Endothelial cell of umbilical vein (primary cell): Measurements from ENCODE around the gene ZNF516. TPM values are rescaled to one million over a fixed set of nuclear protein-coding genes. Genes with fewer than 3 reads are reported as not detected.

Experiments
- BruUV-seq: library from RNA; stranded (reverse); fragments of 400-500 nt; replicated peaks from 2 replicates; lab custom pipeline; 2021; lab: Mats Ljungman, UMichigan
- CTCF ChIA-PET: fragments of 300-600, 350-600 bp; sonication (Branson Sonifier 250); formaldehyde crosslinking; loops from one replicate; lab custom pipeline; 2021; ENCODE audit warnings: antibody characterized with exemption, inconsistent platforms; lab: Charles Lee
- POLR2A ChIA-PET: fragments of 300-600, 350-600 bp; sonication (Branson Sonifier 250); formaldehyde crosslinking; loops from one replicate; lab custom pipeline; 2021; ENCODE audit warnings: antibody characterized with exemption, inconsistent platforms; lab: Charles Lee
- DNase-seq: peaks from one replicate; pipeline ENCODE4 v3.0.0-alpha.2; 2011; ENCODE audit warnings: low read depth, low spot score
- FAIRE-seq: peaks from 2 replicates; lab custom pipeline; 2011; peaks lifted over from hg19 to GRCh38; lab: Jason Lieb, UNC
- H2AFZ ChIP-seq: 2 replicates; pipeline ENCODE4 v1.6.0; 2012; ENCODE audit warnings: low read depth, low read length, control low read depth, inconsistent platforms
- H3K27ac ChIP-seq: 2 replicates; pipeline ENCODE4 v1.5.1; 2011; ENCODE audit warnings: low read depth, mild to moderate bottlenecking, control low read depth, low read length, moderate library complexity; ENCODE audit not compliant: insufficient read depth
- H3K27me3 ChIP-seq, 2 experiments: 2 replicates each; pipeline versions ENCODE4 v1.6.0 to v1.6.1; 2011; ENCODE audit warnings: low read length in 2 of 2, mixed read lengths in 1 of 2; ENCODE audit not compliant: control insufficient read depth in 2 of 2, insufficient read depth in 2 of 2
- H3K36me3 ChIP-seq, 2 experiments: 2 replicates in 1 of 2; 3 replicates in 1 of 2; pipeline ENCODE4 v1.5.1; 2011; ENCODE audit warnings: low read length in 2 of 2, mild to moderate bottlenecking in 1 of 2, moderate library complexity in 1 of 2; ENCODE audit not compliant: control insufficient read depth in 2 of 2, insufficient read depth in 2 of 2; ENCODE audit errors: extremely low read depth in 1 of 2
- H3K4me1 ChIP-seq: 3 replicates; pipeline ENCODE4 v1.5.1; 2011; ENCODE audit warnings: mild to moderate bottlenecking, low read length; ENCODE audit not compliant: control insufficient read depth, insufficient read depth; ENCODE audit errors: extremely low read depth
- H3K4me2 ChIP-seq: 2 replicates; pipeline ENCODE4 v1.6.1; 2011; ENCODE audit warnings: low read length, control low read depth, mixed read lengths; ENCODE audit not compliant: insufficient read depth
- H3K4me3 ChIP-seq, 3 experiments: fragments of 200-600 bp in 1 of 3; sonication (generic), shearing (Covaris generic) in 1 of 3; replicated peaks in 1 of 3; 2 replicates each; pipeline ENCODE4 v1.5.1; 2011 to 2016; ENCODE audit warnings: control low read depth in 3 of 3, low read length in 3 of 3, mild to moderate bottlenecking in 2 of 3, inconsistent platforms in 1 of 3, low read depth in 1 of 3, moderate library complexity in 1 of 3; ENCODE audit not compliant: insufficient read depth in 1 of 3
- H3K79me2 ChIP-seq: 2 replicates; pipeline ENCODE4 v1.6.0; 2012; ENCODE audit warnings: low read length, inconsistent platforms; ENCODE audit not compliant: control insufficient read depth, insufficient read depth
- H3K9ac ChIP-seq: replicated peaks from 2 replicates; pipeline ENCODE3; 2011; ENCODE audit warnings: low read length, control low read depth; ENCODE audit not compliant: insufficient read depth; ENCODE audit errors: extremely low read depth
- H3K9me1 ChIP-seq: replicated peaks from 3 replicates; pipeline ENCODE4 v1.6.0; 2011; ENCODE audit warnings: mild to moderate bottlenecking, low read length; ENCODE audit not compliant: control insufficient read depth, insufficient read depth; ENCODE audit errors: extremely low read depth
- H3K9me3 ChIP-seq: replicated peaks from 2 replicates; pipeline ENCODE4 v1.5.1; 2012; ENCODE audit warnings: low read length, inconsistent platforms; ENCODE audit not compliant: control insufficient read depth, insufficient read depth
- H4K20me1 ChIP-seq: replicated peaks from 2 replicates; pipeline ENCODE3; 2011; ENCODE audit warnings: mild to moderate bottlenecking, low read length; ENCODE audit not compliant: control insufficient read depth, insufficient read depth; ENCODE audit errors: extremely low read depth
- CTCF ChIP-seq, 2 donors: IDR thresholded peaks; 1 replicate in 1 of 2; 2 replicates in 1 of 2; pipeline ENCODE4 v1.5.1; 2011; ENCODE audit warnings: low read length in 2 of 2, mild to moderate bottlenecking in 2 of 2, moderate library complexity in 2 of 2, control low read depth in 1 of 2, inconsistent platforms in 1 of 2, low read depth in 1 of 2; ENCODE audit not compliant: insufficient read depth in 1 of 2; ENCODE audit errors: extremely low read depth in 1 of 2
- EZH2 ChIP-seq: IDR thresholded peaks from 2 replicates; pipeline ENCODE4 v1.6.1; 2012; ENCODE audit warnings: borderline replicate concordance, low read depth, mild to moderate bottlenecking, moderate library complexity, low read length, inconsistent platforms; ENCODE audit not compliant: severe bottlenecking
- FOS ChIP-seq: IDR thresholded peaks from 2 replicates; pipeline ENCODE4 v1.6.1; 2011; ENCODE audit warnings: mild to moderate bottlenecking, low read length, moderate library complexity, borderline replicate concordance; ENCODE audit not compliant: insufficient read depth
- GATA2 ChIP-seq: IDR thresholded peaks from 2 replicates; pipeline ENCODE4 v1.7.0; 2011; ENCODE audit warnings: low read depth, mild to moderate bottlenecking, moderate library complexity, mixed read lengths, low read length; ENCODE audit not compliant: insufficient read length, insufficient read depth
- JUN ChIP-seq: IDR thresholded peaks from 2 replicates; pipeline ENCODE4 v1.6.1; 2011; ENCODE audit warnings: borderline replicate concordance, low read depth; ENCODE audit not compliant: insufficient read length, insufficient read depth
- MAX ChIP-seq: IDR thresholded peaks from 2 replicates; pipeline ENCODE4 v1.6.1; 2011; ENCODE audit not compliant: insufficient read depth, insufficient read length
- MYC ChIP-seq: IDR thresholded peaks from one replicate; pipeline ENCODE4 v1.6.1; 2011; ENCODE audit warnings: mild to moderate bottlenecking, low read depth, low read length
- POLR2A ChIP-seq: IDR thresholded peaks from 2 replicates; pipeline ENCODE4 v1.6.1; 2012; ENCODE audit warnings: low read depth, mild to moderate bottlenecking, control low read depth, low read length
- POLR2AphosphoS5 ChIP-seq: IDR thresholded peaks from 2 replicates; pipeline ENCODE4 v1.6.1; 2012; ENCODE audit warnings: low read depth, mild to moderate bottlenecking, control low read depth, low read length, moderate library complexity; ENCODE audit not compliant: insufficient read depth
- dilution Hi-C: fragments of 300-500 bp; cut with MboI; formaldehyde crosslinking; loops from one replicate; pipeline ENCODE4 v1.15.0; 2019; ENCODE audit warnings: low sequenced_read_pairs; ENCODE audit not compliant: extremely low pct_ligation_motif_present
- intact Hi-C: fragments of 100-400 bp; cut with micrococcal nuclease; formaldehyde crosslinking; loops from one replicate; pipeline ENCODE4 v1.10.0; 2022
- polyA plus RNA-seq, 4 experiments: library from polyadenylated mRNA; depleted of rRNA in 3 of 4; stranded (reverse) in 3 of 4; unstranded in 1 of 4; fragments of >200 nt; gene quantifications; 2 replicates each; pipeline versions ENCODE4 v1.2.1 to v1.2.3, GENCODE V29; 2011 to 2012; ENCODE audit warnings: missing spikeins in 1 of 4
- total RNA-seq: library from RNA; stranded (reverse); gene quantifications from 2 replicates; pipeline ENCODE4 v1.2.3, GENCODE V29; 2021

The ZNF516 gene
- total and polyA plus RNA-seq, 2 donors (not counting 3 experiments of a cell fraction or from before 2014, with no cell fraction given), result 3.6 to 19.1 TPM

- CTCF ChIA-PET, result interaction anchor here (0.7 to 1.4 kb wide), 3 partner anchors 9 to 30 kb away, joined by 3 to 4 read pairs (median 3); no protein-coding TSS in a partner anchor
- peaks cover 4% of the 10 kb centered on the region for H3K79me2 ChIP-seq
- H3K4me2 ChIP-seq, result no peak overlapping the region
Measured at GRCh38 chr18:76487782-76488181, 7.3 kb downstream of the ZNF516 start.

More at GRCh38 chr18:76487782-76488181, 7.3 kb downstream of the ZNF516 start:
- POLR2A ChIA-PET, result interaction anchor here (0.6 kb wide), 1 partner anchor 34 kb away, joined by 3 read pairs; no protein-coding TSS in a partner anchor
- Histone ChIP-seq H3K27ac (no peak overlapping the region), H3K9me1 (peaks cover 3% of the 10 kb centered on the region), H3K9me3 (no peaks in the 10 kb centered on the region), H4K20me1 (no peaks in the 10 kb centered on the region), H3K4me1 (peaks cover 13% of the 10 kb centered on the region), H3K9ac (no peak overlapping the region), H2AFZ (no peak overlapping the region), H3K4me3 (no peak overlapping the region), H3K27me3 (peaks cover 2% of the 10 kb centered on the region in 2 experiments), H3K36me3 (no peaks in the 10 kb centered on the region)
- FAIRE-seq (no peak), DNase-seq (no peak)
- BruUV-seq, result no TSS peak
- dilution Hi-C loops (no loop called here), intact Hi-C loops (no loop called here)
- TF ChIP-seq MAX (no peak), CTCF (IDR thresholded peaks at IDR 0.05; ENCODE audit: extremely low read depth in 1 of 2, insufficient read depth in 1 of 2, low read depth in 1 of 2, low read length in 2 of 2) (no peak), POLR2A (no peak), POLR2AphosphoS5 (no peak), GATA2 (no peak), MYC (no peak), EZH2 (no peak), JUN (no peak), FOS (no peak)
